Activated CD4-positive, CD25-positive, alpha-beta regulatory T cell treated with anti-CD3 and anti-CD28 coated beads, Interleukin-2, amount 50 U/mL, for 72 hours (primary cell): ENCODE measurements around the gene PRDM16.

Experiments used
- DNase-seq: peaks from one replicate; pipeline ENCODE4 v3.0.0; 2021

Gene PRDM16

DNA sequence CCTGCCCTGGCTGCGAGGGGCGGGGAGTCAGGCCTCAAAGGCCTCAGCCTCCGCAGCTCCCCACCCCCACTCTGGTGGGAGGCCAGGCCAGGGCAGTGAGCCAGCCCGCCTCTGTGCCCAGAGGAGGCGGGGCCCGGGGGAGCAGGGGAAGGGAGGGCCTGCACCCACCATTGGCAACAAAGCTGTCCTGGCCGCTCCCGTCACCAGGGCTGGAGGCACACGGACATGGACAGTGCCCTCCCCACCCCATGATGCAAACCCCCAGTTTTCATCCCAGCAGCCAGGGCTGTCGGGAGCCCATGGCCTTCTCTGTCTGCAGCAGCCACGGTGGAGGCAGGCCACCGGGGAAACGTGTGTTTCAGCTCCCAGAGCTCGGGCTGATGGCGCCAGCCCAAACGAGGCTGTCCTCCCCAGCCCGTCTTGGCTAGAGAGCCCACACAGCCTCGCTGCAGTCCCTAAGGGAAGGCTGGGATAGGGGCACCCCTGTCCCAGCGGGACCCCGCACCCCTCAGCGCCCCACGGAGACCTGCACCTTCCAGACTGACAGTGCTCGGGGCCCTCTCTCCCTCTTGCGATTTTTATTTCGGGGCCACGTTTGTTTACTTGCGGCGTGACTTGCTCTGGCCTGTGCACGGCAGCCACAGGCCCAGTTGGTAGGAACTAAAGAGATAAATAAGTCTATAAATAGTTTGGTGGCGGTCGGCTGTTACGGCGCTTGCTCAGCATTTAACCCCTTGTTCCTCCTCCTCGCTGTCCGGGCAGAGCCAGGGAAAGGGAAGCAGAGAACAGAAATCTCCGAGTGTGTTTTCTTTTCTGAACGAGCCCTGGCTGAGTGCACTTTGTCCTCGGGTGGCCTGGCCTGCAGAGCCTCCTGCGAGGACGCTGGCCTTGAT lies 101.8 kb downstream of the PRDM16 start:
- DNase-seq: no peak

DNA sequence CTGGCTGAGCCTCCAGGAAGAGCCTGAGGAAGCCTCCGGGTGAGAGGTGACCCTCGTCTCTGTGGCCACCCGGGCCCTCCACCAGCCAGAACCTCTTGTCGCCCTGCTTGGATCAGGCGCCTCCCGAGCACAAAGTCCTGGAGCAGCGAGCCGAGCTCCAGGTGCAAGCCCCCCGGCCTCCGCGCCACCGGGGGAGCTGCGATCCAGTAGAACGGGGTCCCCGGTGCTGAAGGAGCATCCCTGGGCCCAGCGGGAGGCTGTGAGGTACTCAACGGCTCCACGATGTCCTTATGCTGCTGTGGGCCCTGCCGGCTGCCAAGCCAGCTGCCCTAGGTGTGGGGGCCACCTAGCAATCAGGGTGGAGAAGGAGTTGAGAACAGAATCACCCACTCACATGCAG lies 102.8 kb downstream of the PRDM16 start:
- no peak for DNase-seq

DNA sequence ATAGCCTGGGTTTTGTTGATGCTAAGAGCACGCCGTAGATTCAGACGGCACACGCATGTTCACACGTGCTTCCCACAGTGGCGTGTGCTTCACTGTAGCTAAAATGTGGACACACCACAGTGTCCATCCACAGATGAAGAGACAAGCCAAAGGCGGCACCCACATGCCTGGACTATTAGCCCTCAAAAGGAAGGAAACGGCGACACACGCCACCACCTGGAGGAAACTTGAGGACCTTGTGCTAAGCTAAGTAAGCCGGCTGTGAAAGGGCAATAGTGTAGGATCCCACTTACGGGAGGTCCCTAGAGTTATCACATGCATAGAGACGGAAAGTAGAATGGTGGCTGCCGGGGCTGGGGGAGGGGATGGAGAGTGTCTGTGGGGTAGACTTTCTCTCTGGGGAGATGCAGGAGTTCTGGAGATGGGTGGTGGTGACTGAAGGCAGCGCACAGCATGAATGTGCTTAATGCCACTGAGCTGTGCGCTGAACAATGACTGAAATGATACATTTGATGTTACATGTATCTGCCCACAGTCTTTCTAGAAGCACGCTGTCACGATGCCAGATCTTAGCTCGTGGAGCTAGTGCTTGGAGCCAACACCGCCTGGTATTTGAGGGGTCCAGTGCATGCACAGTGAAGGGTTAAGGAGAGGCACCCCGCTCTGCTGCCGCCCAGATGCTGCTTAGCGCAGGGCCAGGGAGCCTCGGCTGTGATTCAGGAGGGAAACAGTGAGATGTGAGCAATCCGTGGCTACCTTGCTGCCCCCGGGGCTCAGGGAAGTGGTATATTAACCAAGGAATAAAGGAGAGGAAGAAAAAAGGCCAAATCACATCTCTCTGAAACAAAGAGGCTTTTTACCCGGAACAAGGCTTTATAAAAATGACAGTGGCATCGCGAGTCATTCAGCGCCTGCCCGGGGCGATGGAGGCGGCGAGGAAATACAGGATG lies 103.7 kb downstream of the PRDM16 start:
- no peak for DNase-seq

DNA sequence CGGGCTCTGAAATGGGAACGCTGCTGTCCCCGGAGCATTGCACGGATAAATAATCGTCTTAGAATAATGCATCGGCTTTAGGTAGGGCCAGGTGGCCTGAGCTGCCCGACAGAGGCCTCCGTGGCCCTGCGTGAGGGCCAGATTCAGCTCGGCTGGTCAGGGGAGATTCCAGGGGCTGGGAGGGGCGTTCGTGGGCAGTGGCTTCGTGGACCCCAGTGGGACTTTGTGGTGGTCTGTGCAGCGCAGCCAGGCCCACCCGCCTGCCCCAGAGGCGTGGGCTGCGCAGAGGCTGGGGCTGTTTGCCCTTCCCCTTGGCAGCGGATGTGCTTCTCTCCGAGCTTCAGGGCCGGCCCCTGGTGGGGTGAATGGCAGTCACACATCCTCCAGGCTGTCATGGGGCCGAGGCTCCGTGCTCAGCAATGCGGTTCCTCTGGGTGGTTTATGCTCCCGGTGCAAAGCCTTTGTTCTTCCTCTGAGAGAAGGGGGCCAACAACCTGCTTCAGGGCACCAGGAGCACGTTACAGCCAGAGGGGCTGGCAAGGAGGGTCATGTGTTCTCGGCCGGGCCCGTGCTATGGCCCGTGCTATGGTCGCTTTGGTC lies 104.5 kb downstream of the PRDM16 start:
- no peak for DNase-seq

DNA sequence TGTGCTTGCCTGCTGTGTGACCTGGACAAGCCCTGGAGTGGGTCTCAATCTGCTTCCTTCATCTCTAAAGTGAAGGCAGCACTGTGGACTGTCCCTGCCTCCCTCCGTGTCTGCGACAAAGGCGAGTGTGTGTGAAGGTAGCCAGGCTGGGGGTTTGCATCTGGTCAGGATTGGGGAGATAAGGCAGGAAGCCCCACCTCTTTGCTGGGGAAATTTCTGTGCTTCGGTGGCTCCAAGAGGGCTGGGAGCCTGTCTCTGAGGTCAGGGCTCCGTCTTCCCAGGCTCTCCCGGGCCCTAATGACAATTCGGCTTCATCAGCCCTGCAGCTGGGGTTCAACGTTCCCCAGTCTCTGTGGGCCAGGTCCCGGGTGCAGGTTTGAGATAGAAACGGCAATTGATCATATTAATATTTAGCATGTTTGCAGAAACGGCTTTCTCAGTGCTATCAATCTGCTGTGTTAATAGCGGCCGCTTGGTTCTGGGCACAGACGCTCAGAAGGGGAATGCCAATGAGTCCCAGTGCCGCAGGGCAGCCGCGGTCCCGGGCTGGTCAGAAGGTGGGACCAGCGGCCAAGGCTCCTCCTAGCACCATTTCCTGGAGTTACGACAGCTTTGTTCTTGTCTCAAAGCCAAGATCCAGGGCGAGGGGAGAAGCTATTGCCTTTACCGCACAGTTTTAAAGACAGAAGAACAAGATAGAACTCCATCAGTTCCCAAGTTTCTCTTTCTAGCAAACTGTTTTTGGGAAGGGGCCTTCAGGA lies 105.7 kb downstream of the PRDM16 start:
- no peak for DNase-seq

DNA sequence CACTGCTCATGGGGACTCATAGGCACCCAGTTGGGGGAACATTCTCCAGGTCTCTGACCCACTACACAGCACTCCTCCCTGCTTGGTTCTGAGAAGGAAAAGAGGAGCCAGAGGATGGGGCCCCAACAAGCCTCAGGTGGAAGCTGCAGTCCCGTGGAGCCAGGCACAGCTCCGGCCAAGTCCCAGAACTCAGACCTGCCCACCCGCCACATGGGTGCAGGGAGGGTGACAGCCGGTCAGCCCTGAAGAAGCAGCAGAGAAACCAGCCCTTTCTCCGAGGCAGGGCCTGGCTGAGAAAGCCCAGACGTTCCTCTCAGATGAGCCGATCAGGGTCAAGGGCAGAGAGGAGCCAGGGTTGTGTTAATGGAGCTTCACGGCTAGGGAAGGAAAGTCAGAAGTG lies 106.5 kb downstream of the PRDM16 start:
- DNase-seq: no peak

DNA sequence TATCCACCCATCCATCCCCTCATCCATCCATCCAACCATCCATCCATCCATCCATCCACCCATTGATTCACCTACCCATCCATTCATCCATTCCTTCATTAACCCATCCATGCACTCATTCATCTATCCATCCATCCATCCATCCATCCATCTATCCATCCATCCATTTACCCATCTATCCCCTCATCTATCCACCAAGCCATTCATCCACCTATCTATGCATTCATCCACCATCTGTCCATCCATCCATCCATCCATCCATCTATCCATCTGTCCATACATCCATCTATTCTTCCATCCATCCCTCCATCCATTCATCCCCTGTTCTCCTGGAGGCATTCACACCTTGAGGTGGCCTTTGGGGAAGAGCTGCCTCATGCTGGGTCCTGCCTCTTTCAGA lies 107.0 kb downstream of the PRDM16 start:
- no peak for DNase-seq

DNA sequence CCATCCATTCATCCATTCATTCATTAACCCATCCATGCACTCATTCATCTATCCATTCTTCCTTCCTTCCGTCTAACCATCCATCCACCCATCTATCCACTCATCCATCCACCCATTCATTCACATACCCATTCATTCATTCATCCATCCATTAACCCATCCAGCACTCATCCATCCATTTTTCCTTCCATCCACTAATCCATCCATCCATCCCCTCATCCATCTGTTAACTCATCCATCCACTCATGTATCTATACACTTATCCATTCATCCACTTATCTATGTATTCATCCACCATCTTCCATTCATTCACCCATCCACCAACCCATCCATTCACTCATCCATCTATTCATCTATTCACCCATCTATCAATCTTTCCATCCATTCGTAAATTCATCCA lies 107.8 kb downstream of the PRDM16 start:
- no peak for DNase-seq

DNA sequence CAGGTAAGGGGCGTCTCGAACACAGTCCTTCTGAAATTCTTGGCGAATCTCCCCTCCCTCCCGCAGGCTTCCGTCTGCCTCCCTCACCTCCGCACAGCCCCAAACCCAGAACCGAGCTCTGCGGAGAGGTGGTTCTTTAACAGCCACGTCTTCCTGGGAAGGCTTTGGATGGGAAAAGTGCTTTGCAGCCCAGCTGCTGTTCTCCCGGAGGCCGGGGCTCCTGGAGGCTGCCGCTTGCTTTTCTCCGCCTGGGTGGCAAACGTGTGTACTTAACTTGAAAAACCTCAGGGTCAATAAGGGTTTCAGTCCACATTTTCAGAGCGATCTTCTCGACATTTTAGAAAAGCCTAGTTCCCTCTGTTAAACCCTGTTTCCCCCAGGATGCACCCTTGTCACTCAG lies 109.3 kb downstream of the PRDM16 start:
- no peak for DNase-seq

DNA sequence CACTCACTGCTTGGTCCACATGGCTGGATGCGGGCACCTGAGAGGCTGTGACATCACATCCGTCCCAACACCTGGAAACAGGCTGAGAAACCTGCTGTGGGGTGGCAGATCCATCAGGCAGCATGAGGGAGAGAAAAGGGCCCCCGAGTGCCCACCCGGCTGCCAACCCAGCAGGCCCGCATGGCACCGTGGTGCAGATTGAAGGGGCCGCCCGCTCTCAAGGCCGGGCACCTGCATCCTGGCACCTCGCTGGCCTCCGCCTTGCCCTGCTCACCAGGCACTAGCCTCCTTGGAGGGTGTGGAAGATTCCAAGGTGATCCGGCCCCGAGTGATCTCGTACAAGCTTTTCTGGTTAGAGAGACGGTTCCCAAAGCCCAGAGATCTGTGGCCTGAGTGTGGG lies 110.5 kb downstream of the PRDM16 start:
- no peak for DNase-seq

DNA sequence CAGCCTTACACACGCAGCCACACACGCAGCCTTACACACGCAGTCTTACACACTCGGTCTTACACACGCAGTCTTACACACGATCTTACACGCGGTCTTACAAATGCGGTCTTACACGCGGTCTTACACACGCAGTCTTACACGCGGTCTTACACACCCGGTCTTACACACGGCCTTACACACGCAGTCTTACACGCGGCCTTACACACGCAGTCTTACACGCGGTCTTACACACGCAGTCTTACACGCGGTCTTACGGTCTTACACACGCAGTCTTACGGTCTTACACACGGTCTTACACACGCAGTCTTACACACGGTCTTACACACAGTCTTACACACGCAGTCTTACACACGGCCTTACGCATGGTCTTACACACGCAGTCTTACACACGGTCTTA lies 111.9 kb downstream of the PRDM16 start:
- no peak for DNase-seq

DNA sequence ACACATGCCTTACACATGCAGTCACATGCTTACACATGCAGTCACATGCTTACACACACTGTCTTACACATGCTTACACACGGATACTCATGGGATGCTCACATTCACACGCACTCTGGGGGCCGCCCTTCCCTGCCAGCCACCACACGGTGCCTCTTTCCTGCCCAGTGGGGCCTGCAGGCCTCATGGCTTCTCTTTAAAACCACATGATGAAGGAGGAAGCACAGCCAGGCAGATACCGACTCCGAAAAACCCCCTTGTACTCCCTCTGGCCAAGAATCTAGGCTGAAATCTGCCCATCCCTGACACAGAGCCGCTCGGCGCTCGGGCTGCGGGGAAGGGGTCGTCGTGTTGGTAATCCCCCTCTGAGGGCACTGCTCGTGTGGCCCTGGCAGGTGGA lies 113.0 kb downstream of the PRDM16 start:
- DNase-seq: no peak

DNA sequence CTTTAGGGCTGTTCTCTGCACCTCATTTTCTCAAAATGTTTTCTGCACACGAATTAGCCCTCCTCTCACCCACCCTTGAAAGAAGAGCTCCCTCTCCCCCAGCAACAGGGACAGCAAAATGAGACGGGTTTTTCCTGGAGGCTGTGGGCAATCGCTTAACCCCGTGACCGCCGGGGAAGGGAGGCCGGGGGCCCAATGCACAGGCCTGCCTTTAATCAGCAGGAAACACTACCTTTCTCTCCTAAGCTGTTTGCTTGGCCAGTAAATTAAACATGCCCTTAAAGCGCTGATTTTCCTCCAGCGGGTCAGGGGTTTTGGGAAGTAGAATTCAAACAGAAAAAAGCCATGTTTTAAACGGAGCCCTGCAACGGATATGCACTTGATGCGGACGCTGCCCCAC lies 114.4 kb downstream of the PRDM16 start:
- DNase-seq: no peak

DNA sequence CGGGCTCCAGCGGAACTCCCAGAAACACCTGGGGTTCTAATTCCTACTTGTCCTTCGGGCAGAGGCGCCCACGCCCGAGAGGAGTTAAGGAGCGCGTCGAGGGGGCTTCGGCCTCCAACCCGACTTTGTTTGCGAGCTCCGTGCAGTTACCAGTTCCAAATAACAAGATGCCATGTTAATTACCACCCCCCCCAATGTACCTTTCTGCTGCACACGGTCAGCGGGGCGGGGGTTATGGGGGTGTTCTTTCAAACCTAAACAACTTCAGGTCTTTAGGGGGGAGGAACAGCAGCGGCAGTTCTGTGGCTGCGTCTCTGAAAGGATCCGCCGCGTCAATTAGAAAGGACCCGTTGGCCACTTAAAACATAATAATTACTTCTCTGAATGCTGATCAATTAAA lies 114.8 kb downstream of the PRDM16 start:
- DNase-seq: no peak

DNA sequence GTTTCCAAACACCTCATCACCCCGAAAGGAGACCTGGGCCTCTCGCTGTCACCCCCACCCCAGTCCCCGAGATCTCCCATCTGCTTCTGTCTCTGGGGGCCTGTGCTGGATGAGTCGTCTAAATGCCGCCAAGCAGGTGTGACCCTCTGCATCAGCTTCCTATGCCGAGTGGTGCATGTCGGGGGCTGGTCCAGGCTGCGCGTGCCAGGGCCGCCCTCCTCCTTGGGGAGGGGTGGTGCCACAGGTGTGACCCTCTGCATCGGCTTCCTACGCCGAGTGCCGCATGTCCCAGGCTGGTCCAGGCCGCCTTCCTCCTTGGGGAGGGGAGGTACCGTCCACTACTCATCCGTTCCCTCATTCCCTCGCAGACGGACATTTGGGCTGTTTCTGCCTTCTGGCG lies 115.7 kb downstream of the PRDM16 start:
- no peak for DNase-seq

DNA sequence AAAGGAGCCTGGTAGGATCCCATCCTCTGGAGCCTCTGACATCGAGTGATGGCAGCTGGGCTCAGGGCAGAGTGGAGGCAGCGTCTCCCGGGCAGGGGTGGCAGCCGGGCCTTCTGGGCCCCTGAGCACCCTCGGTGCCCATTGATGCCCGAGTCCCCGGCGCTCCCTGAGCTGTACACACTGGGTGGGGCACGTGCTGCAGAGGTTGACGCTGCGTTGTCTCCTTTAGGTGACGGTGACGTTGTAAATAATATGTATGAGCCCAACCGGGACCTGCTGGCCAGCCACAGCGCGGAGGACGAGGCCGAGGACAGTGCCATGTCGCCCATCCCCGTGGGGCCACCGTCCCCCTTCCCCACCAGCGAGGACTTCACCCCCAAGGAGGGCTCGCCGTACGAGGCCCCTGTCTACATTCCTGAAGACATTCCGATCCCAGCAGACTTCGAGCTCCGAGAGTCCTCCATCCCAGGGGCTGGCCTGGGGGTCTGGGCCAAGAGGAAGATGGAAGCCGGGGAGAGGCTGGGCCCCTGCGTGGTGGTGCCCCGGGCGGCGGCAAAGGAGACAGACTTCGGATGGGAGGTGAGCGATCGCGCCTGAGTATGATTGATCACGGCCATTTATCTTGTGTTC lies 117.0 kb downstream of the PRDM16 start:
- DNase-seq: no peak

DNA sequence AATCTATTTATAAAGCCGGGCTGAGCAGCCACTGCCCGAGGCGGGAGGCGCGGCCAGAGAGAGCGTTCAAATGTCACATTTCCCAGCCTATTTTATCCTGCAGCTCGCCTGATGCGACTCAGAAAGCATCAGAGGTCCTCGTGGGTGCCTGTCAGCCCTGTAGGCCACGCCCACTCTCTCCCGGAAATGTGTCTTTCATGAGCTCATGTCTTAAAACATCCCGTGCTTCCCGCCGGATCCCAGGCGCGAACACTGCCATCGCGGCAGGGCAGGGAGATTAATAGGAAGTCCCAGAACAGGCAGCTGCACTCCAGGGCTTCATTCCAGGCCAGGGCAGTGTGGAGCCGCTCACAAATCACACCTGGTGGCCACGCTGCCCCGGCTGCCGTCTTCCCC lies 117.5 kb downstream of the PRDM16 start:
- DNase-seq: no peak

DNA sequence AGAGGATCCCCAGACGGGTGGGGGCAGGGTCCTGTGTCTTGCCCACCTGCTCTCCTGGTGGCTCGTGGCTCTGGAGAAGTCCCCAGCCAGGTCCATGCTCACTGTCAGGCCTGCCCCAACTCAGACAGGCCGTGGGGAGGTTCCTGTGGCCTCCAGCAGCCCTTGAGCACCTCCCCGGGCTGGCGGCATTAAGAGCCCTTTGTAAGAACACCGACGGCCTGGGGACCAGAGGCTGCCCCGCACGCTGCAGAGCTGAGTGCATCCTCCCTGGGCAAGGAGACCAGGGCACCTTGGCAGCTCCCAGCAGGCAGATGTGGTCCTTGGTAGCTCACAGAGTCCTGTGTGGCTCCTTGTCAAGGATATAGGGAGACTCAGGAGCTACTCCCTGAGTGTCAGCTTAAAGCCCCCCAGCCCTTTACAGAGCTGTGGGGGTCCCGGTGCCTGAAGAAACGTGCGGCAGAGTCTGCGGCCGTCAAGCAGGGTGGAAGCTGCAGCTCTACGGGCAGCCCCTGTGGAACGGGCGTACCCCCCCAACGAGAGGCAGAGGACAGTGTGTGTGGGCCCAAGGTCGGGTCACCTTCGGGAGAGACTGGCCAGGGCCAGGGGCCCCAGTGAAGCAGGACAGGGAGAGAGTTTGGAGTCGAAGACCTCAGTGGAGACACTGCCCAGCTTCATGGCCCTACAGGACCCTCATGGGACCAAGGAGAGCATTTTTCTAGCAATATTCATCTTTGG lies 118.6 kb downstream of the PRDM16 start:
- DNase-seq: no peak

DNA sequence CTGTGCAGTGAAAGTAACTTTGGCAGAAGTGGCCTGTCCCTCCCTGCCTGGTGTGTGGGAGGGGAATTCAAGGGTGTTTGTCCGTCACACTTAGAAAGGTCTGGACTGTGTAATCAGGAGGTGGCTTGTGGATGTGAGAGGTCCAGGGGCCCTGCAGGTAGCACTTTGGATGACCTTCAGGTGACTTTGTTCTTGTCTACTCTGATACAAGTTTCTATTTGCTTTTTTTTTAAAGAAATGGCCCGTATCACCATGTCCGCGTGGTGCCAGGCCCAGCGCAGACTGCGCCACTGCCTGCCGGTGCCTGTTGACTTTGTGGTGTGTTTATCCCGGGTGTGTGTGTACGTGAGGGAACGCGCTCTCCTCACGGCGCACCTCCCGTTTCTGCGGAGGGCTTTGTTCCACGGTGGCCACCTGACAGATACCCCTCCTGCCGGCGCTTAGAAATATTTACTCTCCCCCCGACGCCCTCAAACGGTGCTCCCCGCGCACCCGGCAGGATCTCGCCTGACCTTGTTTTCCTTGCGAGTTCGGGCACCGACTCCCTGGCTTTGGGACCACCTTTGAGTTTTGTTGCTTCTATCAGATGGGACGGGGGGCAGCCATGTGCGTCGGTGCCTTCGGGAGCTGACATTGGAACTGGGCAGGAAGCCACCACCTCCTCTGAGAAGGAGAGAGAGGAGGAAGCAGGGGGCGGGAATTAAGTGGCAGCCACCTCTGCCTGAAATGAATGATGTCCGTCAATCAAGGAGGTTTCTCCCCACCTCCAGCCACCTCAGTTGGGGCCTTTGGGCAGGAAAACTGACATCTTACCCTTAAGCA lies 119.4 kb downstream of the PRDM16 start:
- DNase-seq: no peak

DNA sequence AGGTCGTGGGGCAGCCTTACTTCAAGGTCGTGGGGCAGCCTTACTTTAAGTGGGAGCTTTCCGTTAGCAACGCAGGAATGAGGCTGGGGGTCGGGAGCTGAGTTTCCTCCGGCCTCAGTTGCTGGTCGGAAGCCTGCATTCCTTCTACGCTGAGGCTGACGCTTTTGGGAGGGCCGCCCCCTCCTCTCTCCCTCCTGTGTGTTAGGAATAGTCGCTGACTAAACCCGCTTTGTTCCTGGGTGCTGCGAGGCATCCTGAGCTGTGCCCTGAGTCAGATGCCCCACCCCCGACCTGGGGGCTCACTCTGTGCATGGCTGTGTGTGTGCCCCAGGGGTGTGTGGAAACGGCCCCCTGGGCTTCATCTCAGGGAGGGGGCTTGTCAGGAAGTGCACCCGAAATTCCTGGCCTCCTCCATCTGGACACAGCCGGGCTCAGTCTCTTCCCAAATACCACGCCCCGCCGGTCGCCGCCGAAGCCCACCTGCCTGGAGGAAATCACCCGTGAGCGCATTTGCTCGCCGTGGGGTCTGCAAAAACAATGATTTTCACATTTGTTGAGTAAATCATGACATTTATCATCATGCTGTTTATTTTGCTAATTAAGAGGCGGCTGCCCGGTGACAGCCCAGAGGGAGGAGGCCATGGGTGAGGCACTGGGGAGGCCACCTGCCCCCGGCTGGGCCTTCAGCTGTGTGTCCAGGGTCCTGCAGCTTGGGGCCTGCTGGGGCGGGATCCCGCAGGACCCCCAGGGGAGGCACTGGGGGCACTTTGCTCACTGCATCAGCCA lies 121.4 kb downstream of the PRDM16 start:
- DNase-seq: no peak
